ENCODE results near the gene KLHL42.

The KLHL42 gene

DNA sequence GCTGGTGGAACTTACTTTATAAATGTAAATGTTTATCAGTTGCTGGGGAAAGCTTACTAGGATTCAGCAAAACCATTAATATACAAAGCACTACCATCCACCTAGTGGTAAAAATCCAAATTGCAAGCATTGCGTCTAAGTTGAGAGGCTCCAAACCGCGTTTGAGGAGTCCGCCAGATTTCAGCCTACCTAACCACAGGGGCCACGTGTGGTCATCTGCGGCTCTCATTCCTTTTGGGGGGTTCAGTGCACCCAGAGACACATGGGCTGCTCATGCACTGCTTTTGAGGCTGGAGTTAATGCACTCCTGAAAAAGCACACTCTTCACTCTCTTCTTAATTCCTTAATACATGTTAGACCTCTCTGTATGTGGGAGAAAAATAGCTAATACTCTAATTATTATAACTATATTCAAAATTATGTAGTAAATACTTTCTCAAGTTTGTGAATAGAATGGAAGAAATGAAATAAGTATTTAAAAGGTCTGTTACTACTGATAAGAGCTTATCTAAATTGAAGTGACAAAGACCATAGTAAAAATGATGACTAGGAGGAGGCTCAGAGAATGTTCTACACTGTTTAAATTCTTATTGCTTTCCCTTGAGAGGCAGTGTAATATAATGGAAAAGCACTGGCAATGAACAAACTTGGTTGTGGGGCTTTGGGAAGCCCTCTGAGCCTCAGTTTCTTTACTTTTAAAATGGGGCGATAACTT lies 41.4 kb downstream of the KLHL42 start:
- peak; percentile 33 for TF ChIP-seq CTCF (IDR thresholded peaks at IDR 0.05; ENCODE audit: extremely low read depth, missing control alignments)
- peak; percentile 61 for DNase-seq (ENCODE audit: low spot score)

DNA sequence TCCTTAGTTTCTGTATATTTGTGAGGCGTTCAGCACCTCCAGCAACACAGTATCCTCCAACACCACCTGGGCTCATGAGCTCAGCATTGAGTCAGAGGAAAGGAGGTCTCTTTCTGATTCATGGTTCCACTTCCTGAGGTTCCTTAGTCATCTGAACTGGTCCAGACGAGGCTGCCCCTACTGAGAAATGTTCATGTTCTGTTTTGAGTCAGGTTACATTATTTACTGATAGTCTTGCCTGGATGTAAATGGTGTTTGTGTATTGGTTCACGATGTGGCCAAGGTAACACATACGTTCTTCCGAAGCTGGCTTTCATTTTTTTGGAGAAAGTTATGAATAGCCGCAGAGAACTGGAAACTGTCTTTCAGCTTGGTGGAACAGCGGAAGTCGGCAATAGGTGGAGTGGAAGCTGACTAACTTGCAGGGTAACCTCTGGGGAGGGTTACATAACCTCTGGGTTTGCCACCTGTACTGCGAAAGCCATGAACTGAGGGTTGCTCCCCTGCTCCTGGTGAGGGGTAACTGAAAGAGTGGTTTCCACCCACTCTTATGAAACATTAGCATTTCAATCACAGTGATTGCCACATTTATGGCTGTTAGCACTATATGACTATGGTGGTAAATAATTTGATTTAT lies 42.2 kb downstream of the KLHL42 start:
- no peak for TF ChIP-seq CTCF (IDR thresholded peaks at IDR 0.05; ENCODE audit: extremely low read depth, missing control alignments)

GRCh38 chr12:27823038-27823437 lies 43.0 kb downstream of the KLHL42 start:
- TF ChIP-seq CTCF (IDR thresholded peaks at IDR 0.05; ENCODE audit: extremely low read depth, missing control alignments) = no peak
- DNase-seq (ENCODE audit: low spot score) = no peak

More for the DNA sequence above, 42.2 kb downstream of the KLHL42 start:
- peak; percentile 60 for DNase-seq (ENCODE audit: low spot score)

- no peak for TF ChIP-seq CTCF (IDR thresholded peaks at IDR 0.05; ENCODE audit: extremely low read depth, missing control alignments)
- DNase-seq (ENCODE audit: low spot score) = peak; percentile 29
Observed at GRCh38 chr12:27824126-27824842, 44.3 kb downstream of the KLHL42 start.

DNA sequence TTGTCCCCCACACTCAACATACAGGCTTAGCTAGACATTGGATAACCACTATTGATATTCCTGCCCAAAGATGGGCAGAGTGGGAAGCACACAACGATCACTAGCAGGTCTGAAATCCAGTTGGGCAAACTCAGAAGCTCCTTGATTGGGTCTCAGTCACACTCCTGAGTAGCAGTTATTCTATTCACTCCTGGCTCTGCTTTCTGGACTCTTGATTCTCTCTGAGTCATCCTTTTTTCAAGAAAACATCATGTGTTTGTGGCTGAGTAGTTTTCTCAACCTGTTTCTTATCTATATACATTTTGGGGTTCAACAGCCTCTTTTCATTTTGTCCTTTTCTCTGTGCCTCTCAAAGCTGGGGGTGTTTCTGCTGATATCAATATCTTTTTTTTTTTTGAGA lies 46.0 kb downstream of the KLHL42 start:
- TF ChIP-seq CTCF (IDR thresholded peaks at IDR 0.05; ENCODE audit: extremely low read depth, missing control alignments) = no peak
- no peak for DNase-seq (ENCODE audit: low spot score)

DNA sequence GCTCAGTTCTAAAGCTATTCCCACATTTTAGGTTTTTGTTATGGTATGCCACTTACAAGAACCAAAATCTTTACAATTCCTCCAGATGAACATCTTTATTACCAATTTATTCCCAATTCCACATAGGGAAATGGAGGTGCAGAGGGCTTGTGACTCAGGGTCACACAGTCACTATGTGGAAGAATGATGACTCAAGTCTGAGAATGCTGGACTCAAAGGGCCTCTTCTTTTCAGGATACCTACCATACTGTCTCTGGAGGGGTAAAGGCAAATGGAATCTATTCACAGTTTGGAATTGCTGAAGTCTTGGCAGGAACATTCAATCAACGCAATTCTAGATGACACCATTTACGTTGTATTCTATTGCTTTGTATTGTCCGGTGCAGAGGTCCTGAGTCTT lies 48.2 kb downstream of the KLHL42 start:
- TF ChIP-seq CTCF (IDR thresholded peaks at IDR 0.05; ENCODE audit: extremely low read depth, missing control alignments) = no peak
- no peak for DNase-seq (ENCODE audit: low spot score)
